ENCODE results near the gene LDHD. TPM values are rescaled to one million over a fixed set of nuclear protein-coding genes. Genes with fewer than 3 reads are reported as not detected.

Gene LDHD
- total and polyA plus RNA-seq, 2 of the 13 experiments (the other 11 are each of a cell fraction or from before 2014, with no cell fraction given): 9.1 to 9.8 TPM

GRCh38 chr16:75070012-75070841 lies 46.4 kb downstream of the LDHD start (continued):
- peak; percentile 88 for TF ChIP-seq IRF2 (CRISPR knock-in tag; IDR thresholded peaks at IDR 0.05)
- peak; percentile 30; the same call in 1 of the 2 replicates for TF ChIP-seq TOE1 (CRISPR knock-in tag; IDR thresholded peaks at IDR 0.05)
- peak; percentile 6 for TF ChIP-seq RBM22 (optimal IDR thresholded peaks at IDR 0.05; ENCODE audit: low read length)
- TF ChIP-seq CHD4 (IDR thresholded peaks at IDR 0.05; ENCODE audit: borderline replicate concordance, low read length): peak; percentile 64; the same call in 1 of the 2 replicates
- TF ChIP-seq PRDM15 (CRISPR knock-in tag; IDR thresholded peaks at IDR 0.05): peak; percentile 98
- TF ChIP-seq ERF (CRISPR knock-in tag; IDR thresholded peaks at IDR 0.05): peak; percentile 76; the same call in 1 of the 2 replicates
- no peak for TF ChIP-seq ZNF513 (CRISPR knock-in tag; conservative IDR thresholded peaks at IDR 0.05)
- TF ChIP-seq HDAC1 (CRISPR knock-in tag; IDR thresholded peaks at IDR 0.05): peak; percentile 72
- TF ChIP-seq CCDC6 (CRISPR knock-in tag; IDR thresholded peaks at IDR 0.05): no peak
- no peak for TF ChIP-seq HNRNPLL (IDR thresholded peaks at IDR 0.05; ENCODE audit: low read depth, low read length, poor library complexity, severe bottlenecking)
- peak; percentile 51; the same call in 1 of the 2 replicates for TF ChIP-seq NR2F2 (IDR thresholded peaks at IDR 0.05; ENCODE audit: borderline replicate concordance, low read depth)
- TF ChIP-seq HNF4A (CRISPR knock-in tag; IDR thresholded peaks at IDR 0.05): peak; percentile 94
- TF ChIP-seq ZNF274 (CRISPR knock-in tag; IDR thresholded peaks at IDR 0.05): no peak
- TF ChIP-seq RARA (CRISPR knock-in tag; IDR thresholded peaks at IDR 0.05): peak; percentile 67
- peak; percentile 76 for TF ChIP-seq ZNF687 (CRISPR knock-in tag; IDR thresholded peaks at IDR 0.05)
- no peak for TF ChIP-seq ZNF577 (CRISPR knock-in tag; IDR thresholded peaks at IDR 0.05; ENCODE audit: borderline replicate concordance, low read depth)
- TF ChIP-seq YY1 (IDR thresholded peaks at IDR 0.05; ENCODE audit: insufficient read depth, insufficient replicate concordance, low read depth, low read length): no peak
- TF ChIP-seq FOXP1 (IDR thresholded peaks at IDR 0.05): peak; percentile 86
- TF ChIP-seq FOXP1 (CRISPR knock-in tag; IDR thresholded peaks at IDR 0.05): peak; percentile 99
- TF ChIP-seq HIVEP1 (CRISPR knock-in tag; IDR thresholded peaks at IDR 0.05): no peak
